HepG2 (cell line): ENCODE data around the gene CLDN3. TPM values are rescaled to one million over a fixed set of nuclear protein-coding genes. Genes with fewer than 3 reads are reported as not detected.

ENCODE experiments used
- ATAC-seq: fragments of 200-7000 bp; cut with Tn5 transposase; 3 replicates; pipeline ENCODE4 v1.9.1; 2020; ENCODE audit warnings: mild to moderate bottlenecking, moderate library complexity
- BruUV-seq: library from RNA; stranded (reverse); fragments of 400-500 nt; replicated peaks from 2 replicates; lab custom pipeline; 2021; lab: Mats Ljungman, UMichigan
- CTCF ChIA-PET: fragments of 300-600 bp; formaldehyde crosslinking; extraction: SDS; loops from one replicate; lab custom pipeline; 2021; ENCODE audit warnings: low total read pairs, inconsistent platforms, low intra/inter-chr PET ratio; lab: Yijun Ruan, JAX
- POLR2A ChIA-PET: fragments of 350-600 bp; sonication (Branson Sonifier 250); formaldehyde crosslinking; loops from one replicate; lab custom pipeline; 2020; ENCODE audit warnings: antibody characterized with exemption, inconsistent platforms; lab: Yijun Ruan, JAX
- DNase-seq: peaks from one replicate; pipeline ENCODE4 v3.0.0-alpha.2; 2015; ENCODE audit warnings: low spot score
- FAIRE-seq: peaks from 3 replicates; lab custom pipeline; 2011; peaks lifted over from hg19 to GRCh38; lab: Jason Lieb, UNC
- H2AFZ ChIP-seq: one replicate; pipeline ENCODE4 v1.6.1; 2011; ENCODE audit warnings: low read length, inconsistent platforms
- H3K27ac ChIP-seq: fragments of 300-600 bp; 3 replicates; pipeline ENCODE4 v1.8.0; 2011; ENCODE audit warnings: mixed run types, mild to moderate bottlenecking, mixed read lengths, low read length, inconsistent platforms; ENCODE audit not compliant: insufficient read depth; ENCODE audit errors: extremely low read length
- H3K27me3 ChIP-seq, 2 experiments: fragments of 200-600 bp in 1 of 2; 2 replicates in 1 of 2; 3 replicates in 1 of 2; pipeline versions ENCODE4 v1.6.0 to v1.8.0; 2011; ENCODE audit warnings: low read length in 2 of 2, mild to moderate bottlenecking in 2 of 2, moderate library complexity in 2 of 2, inconsistent platforms in 1 of 2; ENCODE audit not compliant: insufficient read depth in 2 of 2, control insufficient read depth in 1 of 2
- H3K36me3 ChIP-seq, 2 experiments: fragments of 200-600 bp in 1 of 2; replicated peaks in 1 of 2; 2 replicates in 1 of 2; 3 replicates in 1 of 2; pipeline versions ENCODE4 v1.5.1 to v1.8.0; 2011; ENCODE audit warnings: low read length in 2 of 2, inconsistent platforms in 1 of 2; ENCODE audit not compliant: insufficient read depth in 2 of 2, control insufficient read depth in 1 of 2
- H3K4me1 ChIP-seq: 2 replicates; pipeline ENCODE4 v1.5.1; 2012; ENCODE audit warnings: low read length, inconsistent platforms; ENCODE audit not compliant: insufficient read depth
- H3K4me2 ChIP-seq: 2 replicates; pipeline ENCODE4 v1.6.0; 2011; ENCODE audit warnings: low read depth, low read length, inconsistent platforms
- H3K4me3 ChIP-seq, 3 experiments: fragments of 200-600 bp in 1 of 3; sonication (generic), shearing (Covaris generic) in 1 of 3; replicated peaks in 1 of 3; 2 replicates each; pipeline ENCODE4 v1.5.1; 2011 to 2016; ENCODE audit warnings: low read length in 3 of 3, inconsistent platforms in 2 of 3, low read depth in 2 of 3, mild to moderate bottlenecking in 2 of 3, control low read depth in 1 of 3, mixed read lengths in 1 of 3; ENCODE audit not compliant: insufficient read depth in 1 of 3
- H3K79me2 ChIP-seq: one replicate; pipeline ENCODE4 v1.6.1; 2011; ENCODE audit warnings: low read length, inconsistent platforms; ENCODE audit not compliant: insufficient read depth
- H3K9ac ChIP-seq: 2 replicates; pipeline ENCODE4 v1.6.0; 2011; ENCODE audit warnings: mild to moderate bottlenecking, low read depth, low read length, inconsistent platforms; ENCODE audit not compliant: insufficient read depth
- H3K9me3 ChIP-seq: 2 replicates; pipeline ENCODE4 v1.5.1; 2012; ENCODE audit warnings: mild to moderate bottlenecking, low read length
- H4K20me1 ChIP-seq: 2 replicates; pipeline ENCODE4 v1.6.0; 2011; ENCODE audit warnings: inconsistent platforms, mild to moderate bottlenecking, low read length, moderate library complexity; ENCODE audit not compliant: insufficient read depth
- BCL6 ChIP-seq: IDR thresholded peaks from 2 replicates; pipeline ENCODE4 v1.6.1; 2016; ENCODE audit warnings: missing genetic modification reagents, missing compliant biosample characterization
- CC2D1A ChIP-seq: sonication (generic); formaldehyde crosslinking; IDR thresholded peaks from 2 replicates; pipeline ENCODE4 v1.8.1; 2023; ENCODE audit warnings: mild to moderate bottlenecking, missing genetic modification reagents
- CREBL2 ChIP-seq: sonication (generic); formaldehyde crosslinking; IDR thresholded peaks from 2 replicates; pipeline ENCODE4 v1.8.1; 2023; ENCODE audit warnings: missing genetic modification reagents, mild to moderate bottlenecking, borderline replicate concordance
- HBP1 ChIP-seq: IDR thresholded peaks from 2 replicates; pipeline ENCODE4 v1.6.1; 2016; ENCODE audit warnings: low read depth, control low read depth
- JARID2 ChIP-seq: sonication (generic); formaldehyde crosslinking; IDR thresholded peaks from 2 replicates; pipeline ENCODE4 v1.8.1; 2023; ENCODE audit warnings: missing genetic modification reagents, inconsistent platforms; ENCODE audit not compliant: insufficient replicate concordance
- KMT2B ChIP-seq: IDR thresholded peaks from 2 replicates; pipeline ENCODE4 v1.6.1; 2016; ENCODE audit warnings: missing genetic modification reagents, missing compliant biosample characterization
- MTF1 ChIP-seq: sonication (generic); formaldehyde crosslinking; IDR thresholded peaks from 2 replicates; pipeline ENCODE4 v1.5.0; 2020; ENCODE audit warnings: missing genetic modification reagents
- RCOR2 ChIP-seq: IDR thresholded peaks from 2 replicates; pipeline ENCODE4 v1.6.1; 2016; ENCODE audit warnings: missing biosample characterization, missing genetic modification reagents
- SYNCRIP ChIP-seq: fragments of 200-400 bp; formaldehyde crosslinking; IDR thresholded peaks from 2 replicates; pipeline ENCODE4 v1.6.1; 2018; ENCODE audit warnings: mild to moderate bottlenecking, low read depth, low read length; ENCODE audit not compliant: insufficient read depth
- ZBTB7B ChIP-seq: sonication (generic); formaldehyde crosslinking; IDR thresholded peaks from 2 replicates; pipeline ENCODE4 v1.4.0; 2020; ENCODE audit warnings: missing genetic modification reagents
- ZNF136 ChIP-seq: sonication (generic); formaldehyde crosslinking; IDR thresholded peaks from 2 replicates; pipeline ENCODE4 v1.8.1; 2022; ENCODE audit warnings: low read depth, mild to moderate bottlenecking, moderate library complexity, missing genetic modification reagents
- ZNF296 ChIP-seq: sonication (generic); formaldehyde crosslinking; conservative IDR thresholded peaks from 2 replicates; pipeline ENCODE4 v1.5.0; 2020; ENCODE audit warnings: mild to moderate bottlenecking, missing genetic modification reagents
- ZNF569 ChIP-seq: sonication (generic); formaldehyde crosslinking; IDR thresholded peaks from 2 replicates; pipeline ENCODE4 v1.5.0; 2020; ENCODE audit warnings: mild to moderate bottlenecking, missing genetic modification reagents, moderate library complexity, borderline replicate concordance
- WGBS: methylation state at CpG from one replicate; pipeline ENCODE4 v1.1.6; 2017; ENCODE audit warnings: low lambda C conversion rate; 5-methylcytosine and 5-hydroxymethylcytosine counted together
- in situ Hi-C: cut with HindIII; loops from 2 replicates; pipeline ENCODE4 v1.10.0; 2017; ENCODE audit warnings: low pct_unique_long_range_greater_than_20kb; ENCODE audit not compliant: extremely low pct_ligation_motif_present
- intact Hi-C: fragments of 100-400 bp; cut with micrococcal nuclease; formaldehyde crosslinking; loops from one replicate; pipeline ENCODE4 v1.10.0; 2022; ENCODE audit not compliant: unreplicated experiment
- polyA plus RNA-seq, 8 experiments: library from polyadenylated mRNA; depleted of rRNA in 3 of 8; stranded (reverse) in 7 of 8; unstranded in 1 of 8; fragments of >200 nt; fragmentation: Illumina TruSeq in 4 of 8; extraction: Trizol in 4 of 8; gene quantifications; 2 replicates each; pipeline versions ENCODE4 v1.2.1 to v1.2.3, GENCODE V29; 2011 to 2016; ENCODE audit warnings: low read depth in 4 of 8, missing spikeins in 1 of 8, mixed read lengths in 1 of 8; ENCODE audit not compliant: insufficient read depth in 1 of 8
- total RNA-seq, 5 experiments: library from RNA; depleted of rRNA; stranded (reverse); fragments of >200 nt; fragmentation: Illumina TruSeq; extraction: Trizol; gene quantifications; 2 replicates each; pipeline ENCODE4 v1.2.3, GENCODE V29; 2016; ENCODE audit warnings: low read depth in 1 of 5

CLDN3 gene
- total and polyA plus RNA-seq, 2 of the 13 experiments (the other 11 are each of a cell fraction or from before 2014, with no cell fraction given) = 0.31 to 0.51 TPM

GRCh38 chr7:73809467-73809951, 39.4 kb upstream of the CLDN3 start:
- POLR2A ChIA-PET = no interaction called here
- CTCF ChIA-PET = no interaction called here
- H3K9me3 ChIP-seq = no peaks in the 10 kb centered on the region
- H3K36me3 ChIP-seq = no peaks in the 10 kb centered on the region
- FAIRE-seq (no peak), DNase-seq (no peak), ATAC-seq (no peak)
- TF ChIP-seq SYNCRIP (no peak), ZBTB7B (CRISPR knock-in tag) (no peak), KMT2B (CRISPR knock-in tag) (no peak), HBP1 (CRISPR knock-in tag) (no peak), MTF1 (CRISPR knock-in tag) (no peak), CREBL2 (CRISPR knock-in tag) (no peak), BCL6 (CRISPR knock-in tag) (no peak), JARID2 (no peak), ZNF296 (CRISPR knock-in tag) (no peak), ZNF569 (CRISPR knock-in tag) (no peak), ZNF136 (no peak), RCOR2 (no peak), CC2D1A (CRISPR knock-in tag) (no peak)
- no peaks in the 10 kb centered on the region for H3K4me1 ChIP-seq
- no peak overlapping the region for H2AFZ ChIP-seq
- no peaks in the 10 kb centered on the region for H3K79me2 ChIP-seq
- no peaks in the 10 kb centered on the region for H4K20me1 ChIP-seq
- WGBS = 56% methylated on average over 16 of the region's 21 CpGs
- H3K27me3 ChIP-seq = peaks cover 1 to 2% of the 10 kb centered on the region in 2 experiments; a peak in 2 of 5 replicates
- in situ Hi-C loops (no loop called here), intact Hi-C loops (no loop called here)
- no TSS peak for BruUV-seq
- H3K4me3 ChIP-seq = no peak overlapping the region
- no peak overlapping the region for H3K4me2 ChIP-seq
- no peak overlapping the region for H3K27ac ChIP-seq
- no peak overlapping the region for H3K9ac ChIP-seq
